ENCODE measurements around the gene COPS6. TPM values are rescaled to one million over a fixed set of nuclear protein-coding genes. Genes with fewer than 3 reads are reported as not detected.

The COPS6 gene
- total and polyA plus RNA-seq, 2 of the 4 experiments (the other 2 are of a cell fraction): 185 to 325 TPM

DNA sequence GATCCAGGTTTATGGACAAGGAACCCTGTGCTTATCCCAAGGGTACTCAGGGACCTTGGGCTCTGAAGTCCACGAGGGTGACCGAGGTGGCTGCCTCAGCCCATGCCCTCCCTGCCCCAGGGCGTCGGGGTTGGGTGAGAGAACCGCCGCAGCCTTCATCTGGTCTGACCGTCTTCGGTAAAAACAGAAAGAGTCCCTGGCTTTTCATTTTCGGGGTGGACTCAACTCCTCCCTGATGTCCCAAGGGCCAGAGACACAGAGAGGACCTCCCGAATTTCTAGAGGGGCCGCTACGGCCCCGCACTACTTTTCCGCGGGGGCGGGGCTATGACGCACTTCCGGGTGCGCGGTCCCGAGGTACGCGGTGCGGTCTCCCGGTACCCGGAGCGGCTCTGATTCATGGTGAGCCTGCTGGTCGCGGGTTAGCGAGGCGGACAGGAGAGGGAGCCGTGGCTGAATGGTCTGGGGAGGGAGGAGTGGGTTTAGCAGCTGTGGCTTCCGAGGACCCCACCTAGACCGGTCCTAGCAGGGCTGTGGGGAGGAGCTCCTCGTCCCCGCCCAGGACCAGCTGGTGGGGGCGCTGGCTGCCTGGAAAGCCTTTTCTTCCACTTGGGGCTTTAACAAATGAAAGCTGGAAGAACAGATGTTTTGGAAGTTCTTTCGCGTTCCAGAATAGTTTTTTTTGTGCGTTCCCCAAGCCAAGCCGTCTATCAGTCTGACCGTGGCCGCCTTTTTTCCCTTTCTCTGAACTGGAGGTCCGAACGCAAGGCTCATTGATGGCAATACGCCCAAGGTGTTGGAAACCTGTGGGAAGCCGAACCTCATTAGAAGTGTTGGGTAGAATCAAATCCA lies 39.1 kb upstream of the COPS6 start, which contains the start of gene ZSCAN21 (continued):
- TF ChIP-seq NFE2L2 (IDR thresholded peaks at IDR 0.05; ENCODE audit: low read depth, low read length) (no peak), POLR2A (IDR thresholded peaks at IDR 0.05; ENCODE audit: low read depth, low read length) (peak; percentile 94), MAZ (IDR thresholded peaks at IDR 0.05; ENCODE audit: borderline replicate concordance, low read depth, low read length) (peak; percentile 77; the same call in 1 of the 2 replicates), MXI1 (IDR thresholded peaks at IDR 0.05; ENCODE audit: borderline replicate concordance, low read depth, low read length) (peak; percentile 59)

DNA sequence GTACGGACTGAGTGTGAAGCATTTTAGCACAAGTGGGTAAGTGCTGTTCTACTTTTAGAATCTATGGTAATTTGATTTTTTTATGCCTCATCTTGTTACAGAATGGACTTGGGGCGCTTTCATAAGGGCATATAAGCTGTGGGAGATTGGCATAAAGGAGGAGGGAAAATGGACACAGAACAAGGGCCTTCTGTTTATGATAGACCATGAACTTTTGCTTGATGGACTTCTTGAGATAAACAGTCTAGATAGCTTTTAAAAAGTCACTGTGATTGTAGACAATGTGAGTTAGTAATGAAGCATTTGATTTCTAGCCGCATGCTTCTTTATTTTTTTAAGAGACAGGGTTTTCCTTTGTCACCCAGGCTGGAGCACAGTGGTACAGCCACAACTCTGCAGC lies 37.2 kb upstream of the COPS6 start:
- DNase-seq (no peak), ATAC-seq (ENCODE audit: low read depth) (no peak)
- ChIA-PET POLR2A (ENCODE audit: unreplicated experiment) (no interaction called here), CTCF (interaction anchor here (1.2 to 1.3 kb wide), 2 partner anchors 57 to 138 kb away, joined by 6 to 7 read pairs; no protein-coding TSS in a partner anchor)
- no peak overlapping the region for H3K23ac ChIP-seq (ENCODE audit: low read depth, low read length)
- no peak overlapping the region for H2BK20ac ChIP-seq (ENCODE audit: low read depth, low read length)
- H4K5ac ChIP-seq (ENCODE audit: low read depth, low read length): no peak overlapping the region
- no peak overlapping the region for H2BK5ac ChIP-seq (ENCODE audit: low read depth, low read length, poor library complexity, severe bottlenecking)
- H3K9ac ChIP-seq (ENCODE audit: low read depth, low read length): no peak overlapping the region
- no peak overlapping the region for H4K91ac ChIP-seq (ENCODE audit: insufficient read depth, low read depth, low read length)
- H3K27me3 ChIP-seq (ENCODE audit: control insufficient read depth, insufficient read depth, low read length): no peaks in the 10 kb centered on the region
- no peaks in the 10 kb centered on the region for H3K9me1 ChIP-seq (ENCODE audit: insufficient read depth, low read length)
- no peaks in the 10 kb centered on the region for H3K9me3 ChIP-seq (ENCODE audit: control insufficient read depth, insufficient read depth, low read length)
- no peak overlapping the region for H3K18ac ChIP-seq (ENCODE audit: low read depth, low read length)
- no peak overlapping the region for H3K4me2 ChIP-seq (ENCODE audit: low read depth, low read length)
- no peak overlapping the region for H3K14ac ChIP-seq (replicated peaks; ENCODE audit: low read depth, low read length)
- H2BK120ac ChIP-seq (ENCODE audit: low read depth, low read length): no peak overlapping the region
- peaks cover 4% of the 10 kb centered on the region; the same call in 1 of the 2 replicates for H3K4me1 ChIP-seq (ENCODE audit: control insufficient read depth, insufficient read depth, low read length)
- H4K20me1 ChIP-seq (ENCODE audit: insufficient read depth, low read length): peaks cover 3% of the 10 kb centered on the region; the same call in 1 of the 2 replicates
- no peak overlapping the region for H2AFZ ChIP-seq (replicated peaks; ENCODE audit: low read length, poor library complexity)
- no peak overlapping the region for H3K4ac ChIP-seq (ENCODE audit: low read depth, low read length)
- no peak overlapping the region for H4K8ac ChIP-seq (ENCODE audit: low read depth in 2 of 2, low read length in 2 of 2)
- peaks cover 12 to 33% of the 10 kb centered on the region in 2 experiments for H3K79me1 ChIP-seq (ENCODE audit: low read depth in 1 of 2, low read length in 2 of 2)
- dilution Hi-C loops (cut with HindIII; ENCODE audit: low sequenced_read_pairs, unreplicated experiment) (no loop called here), intact Hi-C loops (cut with micrococcal nuclease) (loop anchor here (10.0 kb wide), 1 partner anchor 127 kb away; the partner anchor contains the start of gene GJC3), in situ Hi-C loops (cut with MboI; ENCODE audit: low sequenced_read_pairs) (loop anchor here (5.0 to 10.0 kb wide), 2 partner anchors 59 to 137 kb away; partner anchors contain the start of gene TRIM4)
- peaks cover 4% of the 10 kb centered on the region; the same call in 1 of the 2 replicates for H3K36me3 ChIP-seq (ENCODE audit: control insufficient read depth, insufficient read depth, low read length)
- H3K27ac ChIP-seq (ENCODE audit: insufficient read depth, low read length): no peak overlapping the region
- BruUV-seq (replicated peaks): no TSS peak
- no peak for TF ChIP-seq FOS (IDR thresholded peaks at IDR 0.05; ENCODE audit: low read depth, low read length)
- TF ChIP-seq RCOR1 (IDR thresholded peaks at IDR 0.05; ENCODE audit: insufficient replicate concordance, low read length): no peak
- TF ChIP-seq RAD21 (IDR thresholded peaks at IDR 0.05; ENCODE audit: low read length): no peak
- no peak for TF ChIP-seq POLR2A (IDR thresholded peaks at IDR 0.05; ENCODE audit: low read depth, low read length)
- TF ChIP-seq, protein P1, sequence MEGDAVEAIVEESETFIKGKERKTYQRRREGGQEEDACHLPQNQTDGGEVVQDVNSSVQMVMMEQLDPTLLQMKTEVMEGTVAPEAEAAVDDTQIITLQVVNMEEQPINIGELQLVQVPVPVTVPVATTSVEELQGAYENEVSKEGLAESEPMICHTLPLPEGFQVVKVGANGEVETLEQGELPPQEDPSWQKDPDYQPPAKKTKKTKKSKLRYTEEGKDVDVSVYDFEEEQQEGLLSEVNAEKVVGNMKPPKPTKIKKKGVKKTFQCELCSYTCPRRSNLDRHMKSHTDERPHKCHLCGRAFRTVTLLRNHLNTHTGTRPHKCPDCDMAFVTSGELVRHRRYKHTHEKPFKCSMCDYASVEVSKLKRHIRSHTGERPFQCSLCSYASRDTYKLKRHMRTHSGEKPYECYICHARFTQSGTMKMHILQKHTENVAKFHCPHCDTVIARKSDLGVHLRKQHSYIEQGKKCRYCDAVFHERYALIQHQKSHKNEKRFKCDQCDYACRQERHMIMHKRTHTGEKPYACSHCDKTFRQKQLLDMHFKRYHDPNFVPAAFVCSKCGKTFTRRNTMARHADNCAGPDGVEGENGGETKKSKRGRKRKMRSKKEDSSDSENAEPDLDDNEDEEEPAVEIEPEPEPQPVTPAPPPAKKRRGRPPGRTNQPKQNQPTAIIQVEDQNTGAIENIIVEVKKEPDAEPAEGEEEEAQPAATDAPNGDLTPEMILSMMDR (conservative IDR thresholded peaks at IDR 0.05; ENCODE audit: low read depth, low read length): no peak
- TF ChIP-seq MAFK (IDR thresholded peaks at IDR 0.05; ENCODE audit: low read depth, low read length): no peak
- TF ChIP-seq BHLHE40 (IDR thresholded peaks at IDR 0.05; ENCODE audit: low read depth, low read length): no peak
- 100% methylated on average over 1 of the region's 3 CpGs; no CpG with 5 or more reads in 1 of the 2 experiments for WGBS, 2 experiments (ENCODE audit: extremely low coverage in 2 of 2, insufficient read length in 1 of 2)
- H2AK9ac ChIP-seq (replicated peaks; ENCODE audit: low read depth, low read length, poor library complexity): no peak overlapping the region
- H3K56ac ChIP-seq (ENCODE audit: extremely low read depth, insufficient read depth, low read length): no peak overlapping the region
- no peak overlapping the region for H2AK5ac ChIP-seq (ENCODE audit: low read depth, low read length)
- no peak overlapping the region for H3K4me3 ChIP-seq (ENCODE audit: insufficient read depth, low read depth, low read length)
- no peak overlapping the region for H2BK15ac ChIP-seq (ENCODE audit: low read depth, low read length)
